IMR-90 (cell line): Measurements from ENCODE around the gene ASTL.

Source experiments
- MXI1 ChIP-seq: IDR thresholded peaks from 2 replicates; pipeline ENCODE4 v1.6.1; 2012; ENCODE audit warnings: low read depth, mild to moderate bottlenecking, low read length, moderate library complexity, borderline replicate concordance
- POLR2A ChIP-seq: IDR thresholded peaks from 2 replicates; pipeline ENCODE4 v1.6.1; 2012; ENCODE audit warnings: mild to moderate bottlenecking, low read depth, low read length
- SMC3 ChIP-seq: fragments of 150-350 bp; IDR thresholded peaks from 2 replicates; pipeline ENCODE4 v1.6.1; 2016; ENCODE audit warnings: low read depth, mild to moderate bottlenecking, antibody characterized with exemption, low read length, moderate library complexity
- TF ChIP-seq, protein P1 (sequence below): conservative IDR thresholded peaks from 2 replicates; pipeline ENCODE4 v1.5.1; 2012; ENCODE audit warnings: mild to moderate bottlenecking, low read depth, low read length, improper control_type of control experiment

DNA sequence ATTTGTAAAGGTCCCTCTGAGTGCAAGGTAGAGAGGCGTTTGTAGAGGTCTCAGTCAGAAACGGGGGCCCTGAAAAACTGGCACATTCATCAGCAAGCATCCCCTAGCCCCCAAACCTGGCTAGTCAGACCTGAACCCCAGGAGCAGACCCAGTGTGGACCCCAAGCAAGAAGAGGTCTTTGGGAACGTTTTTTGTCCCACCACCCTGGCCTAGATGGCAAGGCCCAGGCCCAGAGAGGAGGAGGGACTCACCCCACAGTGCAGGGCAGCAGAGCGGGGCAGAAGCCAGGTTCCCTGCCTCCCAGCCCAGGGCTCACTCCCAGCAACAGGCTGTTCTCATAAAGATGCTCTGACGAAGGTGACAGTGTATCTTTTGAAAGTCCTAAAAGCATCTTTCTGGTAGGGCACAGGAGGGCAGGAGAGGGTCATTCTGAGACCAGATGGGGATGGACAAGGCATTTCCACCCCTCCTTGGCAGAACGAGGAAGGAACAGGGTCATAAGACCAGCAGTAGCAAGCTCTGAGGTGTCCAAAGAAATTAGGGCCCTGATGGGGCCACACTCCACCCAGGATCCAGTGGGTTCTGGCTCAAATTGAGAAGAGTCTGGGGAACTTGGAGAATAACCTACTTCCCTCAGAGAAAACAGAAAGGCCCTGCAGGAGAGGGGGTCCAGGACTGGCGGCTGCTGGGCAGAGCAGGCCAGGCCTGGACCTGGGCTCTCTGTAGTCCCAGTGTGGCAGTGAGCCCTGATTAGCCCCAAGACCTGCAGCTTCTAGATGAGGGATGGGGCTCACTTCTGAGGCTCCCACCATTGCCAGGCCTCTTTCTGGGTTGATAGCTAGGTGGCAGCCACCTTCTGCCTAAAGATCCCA lies 40.1 kb downstream of the ASTL start:
- TF ChIP-seq, protein P1, sequence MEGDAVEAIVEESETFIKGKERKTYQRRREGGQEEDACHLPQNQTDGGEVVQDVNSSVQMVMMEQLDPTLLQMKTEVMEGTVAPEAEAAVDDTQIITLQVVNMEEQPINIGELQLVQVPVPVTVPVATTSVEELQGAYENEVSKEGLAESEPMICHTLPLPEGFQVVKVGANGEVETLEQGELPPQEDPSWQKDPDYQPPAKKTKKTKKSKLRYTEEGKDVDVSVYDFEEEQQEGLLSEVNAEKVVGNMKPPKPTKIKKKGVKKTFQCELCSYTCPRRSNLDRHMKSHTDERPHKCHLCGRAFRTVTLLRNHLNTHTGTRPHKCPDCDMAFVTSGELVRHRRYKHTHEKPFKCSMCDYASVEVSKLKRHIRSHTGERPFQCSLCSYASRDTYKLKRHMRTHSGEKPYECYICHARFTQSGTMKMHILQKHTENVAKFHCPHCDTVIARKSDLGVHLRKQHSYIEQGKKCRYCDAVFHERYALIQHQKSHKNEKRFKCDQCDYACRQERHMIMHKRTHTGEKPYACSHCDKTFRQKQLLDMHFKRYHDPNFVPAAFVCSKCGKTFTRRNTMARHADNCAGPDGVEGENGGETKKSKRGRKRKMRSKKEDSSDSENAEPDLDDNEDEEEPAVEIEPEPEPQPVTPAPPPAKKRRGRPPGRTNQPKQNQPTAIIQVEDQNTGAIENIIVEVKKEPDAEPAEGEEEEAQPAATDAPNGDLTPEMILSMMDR, result no peak
- TF ChIP-seq SMC3 (no peak), MXI1 (no peak), POLR2A (no peak)
